Measurements from ENCODE around the gene TRUB2. TPM values are rescaled to one million over a fixed set of nuclear protein-coding genes. Genes with fewer than 3 reads are reported as not detected.

TRUB2 gene
- total and polyA plus RNA-seq, 2 of the 13 experiments (the other 11 are each of a cell fraction or from before 2014, with no cell fraction given) = 22.3 to 41.2 TPM

DNA sequence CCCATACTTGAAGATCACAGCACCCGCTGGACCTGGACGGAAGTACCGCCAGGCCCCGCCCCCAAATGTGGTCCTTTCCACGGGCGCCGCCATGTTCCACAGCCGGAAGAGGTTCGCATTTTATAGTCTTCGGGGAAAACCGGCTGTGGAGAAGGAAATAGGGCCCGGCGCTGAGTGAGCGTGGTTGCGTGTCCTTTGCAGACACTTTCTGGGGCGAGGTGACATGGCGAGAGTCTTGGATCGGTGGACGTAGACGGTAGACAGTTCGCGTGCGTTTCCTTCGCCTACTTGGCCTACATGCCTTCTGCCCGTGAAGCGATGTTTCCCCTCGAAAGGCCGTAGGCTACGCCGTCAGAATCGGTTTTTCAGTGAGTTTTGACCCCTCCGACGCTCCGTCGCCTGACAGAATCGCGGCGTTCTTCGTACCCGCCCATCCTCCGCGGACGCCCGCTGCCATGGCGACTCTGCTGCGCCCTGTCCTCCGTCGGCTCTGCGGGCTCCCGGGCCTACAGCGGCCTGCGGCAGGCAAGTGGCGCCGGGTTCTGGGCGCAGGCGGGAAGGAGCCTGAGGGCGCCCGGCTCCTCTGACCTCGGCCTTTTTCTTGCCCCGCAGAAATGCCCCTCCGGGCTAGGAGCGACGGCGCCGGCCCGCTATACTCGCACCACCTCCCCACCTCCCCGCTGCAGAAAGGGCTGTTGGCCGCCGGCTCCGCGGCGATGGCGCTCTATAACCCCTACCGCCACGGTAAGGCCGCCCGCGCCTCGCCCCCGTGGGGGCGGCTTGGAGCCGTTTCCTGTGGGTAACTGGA lies at the start of gene TRUB2, which contains the start of gene COQ4 (continued):
- TF ChIP-seq CEBPZ (IDR thresholded peaks at IDR 0.05; ENCODE audit: low read length) (no peak), TMF1 (CRISPR knock-in tag; IDR thresholded peaks at IDR 0.05; ENCODE audit: low read depth) (no peak), MAFG (CRISPR knock-in tag; IDR thresholded peaks at IDR 0.05) (no peak), TBL1XR1 (IDR thresholded peaks at IDR 0.05; ENCODE audit: borderline replicate concordance, low read length, partially characterized antibody) (peak; percentile 48), ZNF816 (CRISPR knock-in tag; IDR thresholded peaks at IDR 0.05; ENCODE audit: borderline replicate concordance) (no peak; the same call in 1 of the 2 replicates), AGO1 (IDR thresholded peaks at IDR 0.05; ENCODE audit: low read depth, low read length, poor library complexity, severe bottlenecking) (no peak), ZNF563 (CRISPR knock-in tag; IDR thresholded peaks at IDR 0.05) (0 out of 2 replicates have a peak, but pooled peaks have one; percentile 28), ZKSCAN1 (IDR thresholded peaks at IDR 0.05; ENCODE audit: low read length) (no peak), HES4 (CRISPR knock-in tag; IDR thresholded peaks at IDR 0.05; ENCODE audit: borderline replicate concordance) (no peak), MIXL1 (CRISPR knock-in tag; IDR thresholded peaks at IDR 0.05) (no peak), RNF2 (conservative IDR thresholded peaks at IDR 0.05; ENCODE audit: low read depth) (peak; percentile 54; the same call in 1 of the 2 replicates), ZNF678 (CRISPR knock-in tag; IDR thresholded peaks at IDR 0.05) (no peak), ZSCAN31 (CRISPR knock-in tag; IDR thresholded peaks at IDR 0.05; ENCODE audit: low read depth) (peak; percentile 90), KAT7 (CRISPR knock-in tag; IDR thresholded peaks at IDR 0.05; ENCODE audit: borderline replicate concordance) (peak; percentile 89; the same call in 1 of the 2 replicates), MAF1 (CRISPR knock-in tag; IDR thresholded peaks at IDR 0.05; ENCODE audit: borderline replicate concordance) (no peak)
- TF ChIP-seq, protein P1, sequence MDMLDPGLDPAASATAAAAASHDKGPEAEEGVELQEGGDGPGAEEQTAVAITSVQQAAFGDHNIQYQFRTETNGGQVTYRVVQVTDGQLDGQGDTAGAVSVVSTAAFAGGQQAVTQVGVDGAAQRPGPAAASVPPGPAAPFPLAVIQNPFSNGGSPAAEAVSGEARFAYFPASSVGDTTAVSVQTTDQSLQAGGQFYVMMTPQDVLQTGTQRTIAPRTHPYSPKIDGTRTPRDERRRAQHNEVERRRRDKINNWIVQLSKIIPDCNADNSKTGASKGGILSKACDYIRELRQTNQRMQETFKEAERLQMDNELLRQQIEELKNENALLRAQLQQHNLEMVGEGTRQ (IDR thresholded peaks at IDR 0.05; ENCODE audit: low read depth, low read length) = no peak
- TF ChIP-seq, protein P1 (CRISPR knock-in tag; IDR thresholded peaks at IDR 0.05; ENCODE audit: borderline replicate concordance) = peak; percentile 71
- TF ChIP-seq, protein P2, sequence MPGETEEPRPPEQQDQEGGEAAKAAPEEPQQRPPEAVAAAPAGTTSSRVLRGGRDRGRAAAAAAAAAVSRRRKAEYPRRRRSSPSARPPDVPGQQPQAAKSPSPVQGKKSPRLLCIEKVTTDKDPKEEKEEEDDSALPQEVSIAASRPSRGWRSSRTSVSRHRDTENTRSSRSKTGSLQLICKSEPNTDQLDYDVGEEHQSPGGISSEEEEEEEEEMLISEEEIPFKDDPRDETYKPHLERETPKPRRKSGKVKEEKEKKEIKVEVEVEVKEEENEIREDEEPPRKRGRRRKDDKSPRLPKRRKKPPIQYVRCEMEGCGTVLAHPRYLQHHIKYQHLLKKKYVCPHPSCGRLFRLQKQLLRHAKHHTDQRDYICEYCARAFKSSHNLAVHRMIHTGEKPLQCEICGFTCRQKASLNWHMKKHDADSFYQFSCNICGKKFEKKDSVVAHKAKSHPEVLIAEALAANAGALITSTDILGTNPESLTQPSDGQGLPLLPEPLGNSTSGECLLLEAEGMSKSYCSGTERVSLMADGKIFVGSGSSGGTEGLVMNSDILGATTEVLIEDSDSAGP (CRISPR knock-in tag; IDR thresholded peaks at IDR 0.05; ENCODE audit: borderline replicate concordance) = peak; percentile 94
- TF ChIP-seq, protein P3, sequence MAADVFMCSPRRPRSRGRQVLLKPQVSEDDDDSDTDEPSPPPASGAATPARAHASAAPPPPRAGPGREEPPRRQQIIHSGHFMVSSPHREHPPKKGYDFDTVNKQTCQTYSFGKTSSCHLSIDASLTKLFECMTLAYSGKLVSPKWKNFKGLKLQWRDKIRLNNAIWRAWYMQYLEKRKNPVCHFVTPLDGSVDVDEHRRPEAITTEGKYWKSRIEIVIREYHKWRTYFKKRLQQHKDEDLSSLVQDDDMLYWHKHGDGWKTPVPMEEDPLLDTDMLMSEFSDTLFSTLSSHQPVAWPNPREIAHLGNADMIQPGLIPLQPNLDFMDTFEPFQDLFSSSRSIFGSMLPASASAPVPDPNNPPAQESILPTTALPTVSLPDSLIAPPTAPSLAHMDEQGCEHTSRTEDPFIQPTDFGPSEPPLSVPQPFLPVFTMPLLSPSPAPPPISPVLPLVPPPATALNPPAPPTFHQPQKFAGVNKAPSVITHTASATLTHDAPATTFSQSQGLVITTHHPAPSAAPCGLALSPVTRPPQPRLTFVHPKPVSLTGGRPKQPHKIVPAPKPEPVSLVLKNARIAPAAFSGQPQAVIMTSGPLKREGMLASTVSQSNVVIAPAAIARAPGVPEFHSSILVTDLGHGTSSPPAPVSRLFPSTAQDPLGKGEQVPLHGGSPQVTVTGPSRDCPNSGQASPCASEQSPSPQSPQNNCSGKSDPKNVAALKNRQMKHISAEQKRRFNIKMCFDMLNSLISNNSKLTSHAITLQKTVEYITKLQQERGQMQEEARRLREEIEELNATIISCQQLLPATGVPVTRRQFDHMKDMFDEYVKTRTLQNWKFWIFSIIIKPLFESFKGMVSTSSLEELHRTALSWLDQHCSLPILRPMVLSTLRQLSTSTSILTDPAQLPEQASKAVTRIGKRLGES (CRISPR knock-in tag; IDR thresholded peaks at IDR 0.05; ENCODE audit: borderline replicate concordance) = no peak
